Right lung (tissue), 10 donors: Measurements from ENCODE around the gene ABHD12B. TPM values are rescaled to one million over a fixed set of nuclear protein-coding genes. Genes with fewer than 3 reads are reported as not detected.
A peak's percentile ranks its signal among the peaks of the same experiment; 100 is the strongest.

Source experiments
- DNase-seq, 2 donors: peaks; one replicate each; pipeline ENCODE4 v3.0.0-alpha.2; 2013
- long read RNA-seq, 8 donors: transcript quantifications; one replicate each; lab custom pipeline, GENCODE V29; 2026
- polyA plus RNA-seq, 5 donors: library from polyadenylated mRNA; unstranded; fragments of 120-200 nt; gene quantifications; one replicate each; pipeline versions ENCODE4 v1.2.1 to v1.2.3, GENCODE V29; 2013; ENCODE audit warnings: inconsistent platforms in 1 of 5, low replicate concordance in 1 of 5; ENCODE audit not compliant: insufficient read length in 5 of 5, insufficient read depth in 1 of 5

Gene ABHD12B
- polyA plus RNA-seq: 1 to 10 TPM in 2 of 5 donors, under 1 TPM in 3; 0.45 to 1.4 (median 0.67) TPM
- long read RNA-seq, donor 1: 0 reads
- long read RNA-seq, donor 2: 0 reads
- long read RNA-seq, donor 3: 0 reads
- long read RNA-seq, donor 4: 0 reads
- long read RNA-seq, donor 5, partial matches to known transcripts: 24 of 24 reads
- long read RNA-seq, donor 5, other reads (novel, unspliced or antisense): 0 of 24 reads
- long read RNA-seq, donor 6: 0 reads
- long read RNA-seq, donor 7: 0 reads
- long read RNA-seq, donor 8: 0 reads

- no peak for DNase-seq
Measured at GRCh38 chr14:50871914-50872732, at the start of gene ABHD12B. Gene ABHD12B (plus strand): TSS chr14:50872053. CDS start chr14:50872175, 122 bp downstream.

GRCh38 chr14:50822501-50823042 is 49.3 kb upstream of the ABHD12B start:
- no peak for DNase-seq

GRCh38 chr14:50823051-50823761 is 48.6 kb upstream of the ABHD12B start:
- no peak for DNase-seq

GRCh38 chr14:50823762-50824636 is 47.9 kb upstream of the ABHD12B start:
- DNase-seq: no peak

GRCh38 chr14:50825307-50825706 is 46.5 kb upstream of the ABHD12B start:
- DNase-seq: no peak

- no peak for DNase-seq
Measured at GRCh38 chr14:50826681-50827080, 45.2 kb upstream of the ABHD12B start.

GRCh38 chr14:50828721-50829488 is 42.9 kb upstream of the ABHD12B start:
- DNase-seq: no peak

GRCh38 chr14:50829489-50830043 is 42.3 kb upstream of the ABHD12B start:
- DNase-seq: no peak

GRCh38 chr14:50830044-50830931 is 41.6 kb upstream of the ABHD12B start:
- DNase-seq: peak; percentile 42 to 51

- DNase-seq: peak; percentile 75 to 76
Measured at GRCh38 chr14:50830932-50831725, 40.7 kb upstream of the ABHD12B start, which contains the start of gene NIN. Gene NIN (minus strand): TSS chr14:50831162. CDS start chr14:50822056, 9,106 bp downstream.

- no peak for DNase-seq
Measured at GRCh38 chr14:50831726-50832168, 40.1 kb upstream of the ABHD12B start.

GRCh38 chr14:50832935-50833630 is 38.8 kb upstream of the ABHD12B start:
- DNase-seq: no peak

GRCh38 chr14:50834802-50835276 is 37.0 kb upstream of the ABHD12B start:
- DNase-seq: no peak

GRCh38 chr14:50835280-50835679 is 36.6 kb upstream of the ABHD12B start:
- no peak for DNase-seq

- no peak for DNase-seq
Measured at GRCh38 chr14:50836515-50836914, 35.3 kb upstream of the ABHD12B start.

- DNase-seq: no peak
Measured at GRCh38 chr14:50837271-50837670, 34.6 kb upstream of the ABHD12B start.
